ENCODE measurements around the gene ZFAND3.

DNA sequence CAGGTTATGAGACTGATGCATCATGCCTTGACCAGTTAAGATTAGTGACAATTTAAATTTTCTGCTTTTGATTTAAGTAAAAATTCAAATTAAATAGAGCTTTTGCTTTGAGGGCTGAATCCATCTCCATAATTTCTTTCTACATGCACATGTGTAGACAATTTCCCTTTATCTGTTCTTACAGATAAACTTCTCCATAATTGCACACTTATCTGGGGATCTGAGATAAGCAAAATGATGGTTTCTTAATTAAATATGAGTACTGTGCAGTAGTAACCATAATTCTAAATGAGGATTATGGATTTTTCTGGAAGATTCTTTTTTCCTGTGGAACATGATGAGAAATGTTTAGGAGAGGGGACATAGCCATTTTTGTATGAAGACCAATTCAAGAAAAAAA is 44.7 kb downstream of the ZFAND3 start:
- no peak for TF ChIP-seq CHD2 (IDR thresholded peaks at IDR 0.05; ENCODE audit: borderline replicate concordance, low read depth, low read length)
- TF ChIP-seq POLR2AphosphoS5 (IDR thresholded peaks at IDR 0.05; ENCODE audit: low read length): no peak
- TF ChIP-seq SRF (IDR thresholded peaks at IDR 0.05; ENCODE audit: low read depth in 2 of 2, low read length in 2 of 2): no peak
